Smooth muscle cell of the umbilical artery (primary cell): ENCODE results near the gene LRRC71. TPM values are rescaled to one million over a fixed set of nuclear protein-coding genes. Genes with fewer than 3 reads are reported as not detected.

Source experiments
- total RNA-seq: library from RNA; depleted of rRNA; stranded (reverse); fragments of >200 nt; gene quantifications from 2 replicates; pipeline ENCODE4 v1.2.3, GENCODE V29; 2014

LRRC71 gene
- 0.37 TPM in 1 of 2 replicates, not detected in the other for total RNA-seq

GRCh38 chr1:156920233-156921052, at the start of gene LRRC71:
Gene LRRC71, plus strand, starts transcription at chr1:156920632. Its CDS starts 172 bp downstream, at chr1:156920804.

GRCh38 chr1:156893048-156893953, 27.1 kb upstream of the LRRC71 start, which contains the start of gene PEAR1:
Gene PEAR1, plus strand, starts transcription at chr1:156893718. Its CDS starts 10,209 bp downstream, at chr1:156903927.

Other genes starting within 250 kb of the LRRC71 start
- 5.0 and 21.8 TPM in 2 replicates for gene NES, start 243.2 kb upstream of the LRRC71 start, total RNA-seq
- 10.6 and 19.9 TPM in 2 replicates for gene CRABP2, start 215.0 kb upstream of the LRRC71 start, total RNA-seq
- 9.1 and 10.4 TPM in 2 replicates for gene METTL25B, start 192.2 kb upstream of the LRRC71 start, total RNA-seq
- gene ISG20L2, start 191.9 kb upstream of the LRRC71 start, total RNA-seq, result 7.7 and 9.5 TPM in 2 replicates
- 31.4 and 31.5 TPM in 2 replicates for gene MRPL24, start 179.5 kb upstream of the LRRC71 start, total RNA-seq
- 109 and 191 TPM in 2 replicates for gene HDGF, start 169.0 kb upstream of the LRRC71 start, total RNA-seq
- 8.6 and 12.8 TPM in 2 replicates for gene PRCC, start 153.1 kb upstream of the LRRC71 start, total RNA-seq
- gene SH2D2A, start 103.8 kb upstream of the LRRC71 start, total RNA-seq, result 0.30 TPM in 1 of 2 replicates, not detected in the other
- gene INSRR, start 61.5 kb upstream of the LRRC71 start, total RNA-seq, result not detected in 2 replicates
- not detected in 2 replicates for gene NTRK1, start 59.8 kb upstream of the LRRC71 start, total RNA-seq
- 4.5 and 13.6 TPM in 2 replicates for gene PEAR1, start 26.9 kb upstream of the LRRC71 start, total RNA-seq
- 31.0 and 31.8 TPM in 2 replicates for gene ARHGEF11, start 125.1 kb downstream of the LRRC71 start, total RNA-seq
- not detected in 2 replicates for gene ETV3L, start 179.2 kb downstream of the LRRC71 start, total RNA-seq
- 12.5 and 18.2 TPM in 2 replicates for gene ETV3, start 217.8 kb downstream of the LRRC71 start, total RNA-seq